ENCODE results near the gene EPHA1.
"Not testable (repeated sequence)": the region's sequence is repeated elsewhere in the genome, so short reads cannot be mapped to it uniquely, and the experiment has no call there.

Gene EPHA1

DNA sequence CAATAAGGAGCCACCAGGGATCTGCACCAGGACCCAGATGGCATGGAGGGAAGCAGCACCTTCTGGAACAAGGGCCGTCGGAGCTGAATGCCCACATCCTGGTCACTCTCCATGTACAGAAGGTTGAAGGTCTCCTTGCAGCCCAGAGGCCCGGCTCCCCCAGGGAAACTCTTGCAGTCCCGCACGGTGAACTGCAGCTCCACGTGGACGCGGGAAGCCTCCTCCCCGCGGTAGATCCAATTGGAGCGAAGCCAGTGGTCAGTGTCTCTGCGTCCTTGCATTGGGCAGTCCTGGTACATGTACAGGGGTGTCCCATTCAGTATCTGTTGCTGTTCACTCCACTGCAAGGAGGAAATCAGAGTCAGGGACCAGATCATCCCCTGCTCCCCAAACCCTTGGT lies 7.4 kb downstream of the EPHA1 start:
- no peak for DNase-seq

- no peak for DNase-seq
Observed at GRCh38 chr7:143399642-143400041, 9.0 kb downstream of the EPHA1 start.

DNA sequence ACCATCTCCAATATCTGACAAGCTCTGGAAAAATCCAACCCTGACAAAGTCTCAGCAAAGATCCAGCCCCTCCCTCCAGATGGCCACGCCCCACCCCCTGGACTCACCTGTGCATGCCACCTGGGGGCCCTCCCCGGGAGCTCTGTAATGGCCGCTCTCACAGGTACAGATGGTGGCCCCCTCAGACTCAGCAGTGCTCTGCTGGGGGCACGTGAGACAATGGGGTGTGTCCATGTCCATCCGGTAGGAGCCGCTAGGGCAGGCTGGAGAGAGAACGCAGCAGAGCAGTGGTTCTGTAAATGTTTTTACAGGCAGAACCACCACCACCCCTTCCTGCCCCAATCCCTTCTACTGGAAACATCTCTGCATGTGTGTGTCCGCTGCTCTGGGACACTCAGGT lies 9.5 kb downstream of the EPHA1 start:
- DNase-seq = no peak

- DNase-seq = no peak
Observed at GRCh38 chr7:143398616-143399015, 10.0 kb downstream of the EPHA1 start.

DNA sequence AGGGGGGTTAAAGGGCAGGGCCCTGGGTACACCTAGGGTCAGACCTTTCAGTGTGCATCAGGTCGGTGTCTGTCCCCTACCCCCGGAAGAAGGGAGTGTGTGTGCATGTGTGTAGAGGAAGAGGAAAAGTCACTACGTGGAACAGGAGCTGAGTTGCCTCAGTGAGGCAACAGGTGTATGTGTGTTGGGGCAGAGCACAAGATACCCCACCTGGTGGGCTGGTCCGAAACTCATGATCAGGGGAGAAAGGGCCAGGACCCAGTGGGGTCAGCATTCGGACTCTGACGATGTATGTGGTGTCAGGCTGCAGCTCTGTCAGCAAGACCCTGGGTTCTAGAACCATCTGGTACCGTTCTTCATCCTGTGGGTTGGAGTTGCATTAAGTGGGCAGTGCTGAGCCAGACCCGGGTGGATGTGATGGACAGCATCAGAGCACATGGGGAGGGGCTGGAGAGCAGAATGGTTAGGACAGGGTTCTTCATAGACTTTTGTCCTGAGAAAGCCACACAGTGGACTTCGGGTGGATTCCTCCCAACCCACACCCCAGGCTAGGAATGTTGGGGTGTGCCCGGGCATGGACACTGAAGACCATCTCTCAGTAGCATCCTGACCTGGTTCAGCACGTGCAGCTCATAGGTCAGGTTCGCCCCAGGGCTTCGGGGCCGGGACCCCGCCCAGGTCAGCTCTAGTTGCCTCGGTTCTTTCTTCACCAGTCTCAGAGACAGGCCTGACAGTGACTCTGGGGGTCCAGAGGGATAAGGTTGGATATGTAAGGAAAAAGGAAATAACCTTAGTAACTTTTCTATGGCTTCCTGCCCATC lies 10.7 kb downstream of the EPHA1 start:
- no peak for DNase-seq

DNA sequence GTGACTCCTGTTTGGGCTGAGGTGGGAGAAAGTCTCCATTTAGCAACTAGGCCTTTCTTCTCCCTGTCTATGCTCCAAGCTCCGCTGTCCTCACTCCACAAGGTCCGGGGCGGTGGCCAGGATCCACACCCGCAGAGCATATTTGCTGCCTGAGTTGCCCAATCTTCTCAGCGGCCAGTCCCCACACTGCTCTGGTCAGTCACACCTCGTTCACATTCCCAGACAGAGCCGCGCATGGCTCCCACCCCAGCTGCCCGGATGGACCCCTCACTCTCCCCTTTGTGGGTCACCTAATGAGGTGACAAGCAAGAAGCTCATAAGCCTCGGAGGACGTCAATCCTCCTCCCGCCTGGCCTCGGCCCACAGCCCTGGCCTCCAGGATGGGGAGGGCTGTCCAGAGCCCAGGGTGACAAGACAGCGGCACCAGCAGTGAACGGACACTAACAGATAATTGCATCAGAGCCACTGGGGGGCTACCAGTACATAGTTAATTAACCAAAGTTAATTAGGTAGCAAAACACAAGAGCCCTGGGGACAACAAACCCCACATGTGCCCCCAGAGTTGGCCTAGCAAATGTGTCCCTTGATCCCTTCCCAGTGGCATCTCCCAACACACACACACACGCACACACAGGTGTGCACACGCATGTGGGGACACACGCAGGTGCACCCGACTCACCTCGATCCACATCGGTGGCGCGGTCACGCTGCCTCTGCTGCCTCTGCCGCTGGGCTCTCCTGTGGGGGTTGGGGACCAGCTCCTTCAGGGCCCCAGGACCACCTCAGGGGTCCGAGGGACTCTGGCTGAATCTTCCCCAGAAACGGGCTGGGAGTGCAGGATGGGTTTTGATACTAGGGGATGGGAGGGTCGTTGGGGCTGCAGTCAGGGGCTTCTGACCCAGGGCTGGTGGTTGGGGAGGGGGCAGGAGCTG lies 11.8 kb downstream of the EPHA1 start:
- no peak for DNase-seq

DNA sequence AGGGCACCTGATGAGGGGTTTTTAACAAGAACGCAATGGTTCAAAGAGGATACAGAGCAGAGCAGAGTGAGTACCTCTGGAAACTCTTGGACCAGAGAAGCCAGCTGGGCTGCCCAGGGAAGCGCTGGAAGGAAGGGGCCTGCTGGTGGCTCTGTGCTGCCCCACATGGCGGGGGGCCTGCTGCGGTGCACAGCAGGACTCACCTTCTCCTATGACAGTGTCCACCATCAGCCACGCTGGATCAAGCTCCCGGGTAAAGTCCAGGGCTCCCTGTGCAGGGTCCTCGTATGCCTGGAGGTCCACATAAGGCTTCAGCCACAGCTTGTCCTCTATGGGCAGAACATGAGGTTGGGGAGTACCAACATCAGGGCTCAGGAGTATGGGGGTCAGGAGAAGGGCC lies 12.5 kb downstream of the EPHA1 start:
- DNase-seq = no peak

DNA sequence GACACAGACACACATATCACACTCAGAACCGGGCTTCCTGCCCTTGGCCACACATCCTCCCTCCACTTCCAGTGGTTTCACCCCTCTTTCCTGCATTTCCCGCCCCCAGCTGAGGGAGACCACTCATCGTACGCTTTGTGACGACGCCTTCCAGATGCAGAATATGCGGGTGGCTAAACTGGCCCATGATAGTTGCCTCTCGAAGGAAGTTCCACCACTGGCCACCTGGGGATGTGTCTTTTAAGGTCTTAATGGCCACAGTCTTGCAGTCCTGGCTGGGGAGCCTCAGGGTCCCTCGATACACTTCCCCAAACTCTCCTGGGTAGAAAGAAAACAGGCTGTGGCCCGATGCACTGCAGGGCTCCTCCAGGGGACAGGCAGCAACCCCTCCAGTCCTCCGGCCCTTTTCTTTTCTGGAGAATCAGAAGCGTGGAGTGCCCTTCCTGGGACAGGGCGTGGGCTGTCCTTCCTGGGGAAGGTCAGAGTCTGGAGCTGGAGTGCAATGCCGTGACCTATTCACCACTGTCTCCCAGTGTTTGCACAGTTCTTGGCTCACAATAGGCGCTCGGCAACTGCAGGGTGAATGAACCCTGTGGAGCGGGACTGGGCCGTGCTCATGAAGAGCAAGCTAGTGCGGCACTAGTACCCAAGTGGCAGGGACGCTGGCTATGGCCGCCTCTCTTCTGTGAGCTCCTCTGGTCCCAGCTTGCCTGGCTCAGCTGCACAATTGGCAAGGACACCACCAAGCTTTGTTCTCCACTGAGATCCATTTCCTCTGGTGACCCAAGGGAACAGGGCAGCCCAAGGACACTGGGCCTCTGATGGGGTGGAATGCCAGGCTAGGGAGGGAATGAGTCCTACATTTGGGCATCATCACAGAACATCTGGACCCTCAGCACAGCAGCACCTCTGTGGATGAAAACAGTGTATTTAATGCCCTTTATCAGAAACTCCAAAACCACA lies 13.2 kb downstream of the EPHA1 start:
- no peak for DNase-seq

GRCh38 chr7:143394777-143395176 lies 13.9 kb downstream of the EPHA1 start:
- DNase-seq = no peak

GRCh38 chr7:143394068-143394467 lies 14.6 kb downstream of the EPHA1 start:
- DNase-seq = no peak

GRCh38 chr7:143393267-143394041 lies 15.2 kb downstream of the EPHA1 start:
- DNase-seq = no peak

DNA sequence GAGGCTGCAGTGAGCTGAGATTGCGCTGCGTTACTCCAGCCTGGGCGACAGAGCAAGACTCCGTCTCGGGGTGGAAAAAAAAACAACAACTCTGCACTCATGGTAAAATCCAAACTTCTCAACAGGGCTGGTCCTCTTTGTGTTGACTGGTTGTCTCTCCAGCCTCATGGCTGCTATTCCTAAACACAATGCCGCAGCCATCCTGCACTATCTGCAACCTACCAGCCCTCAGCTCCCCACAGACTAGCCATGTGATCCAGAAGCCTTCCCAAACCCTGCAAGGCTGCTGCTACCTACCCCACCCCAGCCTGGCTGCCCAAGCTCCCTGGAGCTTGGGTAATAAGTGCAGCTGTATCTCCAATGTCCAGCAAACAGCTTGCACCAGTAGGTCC lies 15.8 kb downstream of the EPHA1 start:
- DNase-seq = no peak

GRCh38 chr7:143392427-143392826 lies 16.2 kb downstream of the EPHA1 start:
- not testable (repeated sequence) for DNase-seq

DNA sequence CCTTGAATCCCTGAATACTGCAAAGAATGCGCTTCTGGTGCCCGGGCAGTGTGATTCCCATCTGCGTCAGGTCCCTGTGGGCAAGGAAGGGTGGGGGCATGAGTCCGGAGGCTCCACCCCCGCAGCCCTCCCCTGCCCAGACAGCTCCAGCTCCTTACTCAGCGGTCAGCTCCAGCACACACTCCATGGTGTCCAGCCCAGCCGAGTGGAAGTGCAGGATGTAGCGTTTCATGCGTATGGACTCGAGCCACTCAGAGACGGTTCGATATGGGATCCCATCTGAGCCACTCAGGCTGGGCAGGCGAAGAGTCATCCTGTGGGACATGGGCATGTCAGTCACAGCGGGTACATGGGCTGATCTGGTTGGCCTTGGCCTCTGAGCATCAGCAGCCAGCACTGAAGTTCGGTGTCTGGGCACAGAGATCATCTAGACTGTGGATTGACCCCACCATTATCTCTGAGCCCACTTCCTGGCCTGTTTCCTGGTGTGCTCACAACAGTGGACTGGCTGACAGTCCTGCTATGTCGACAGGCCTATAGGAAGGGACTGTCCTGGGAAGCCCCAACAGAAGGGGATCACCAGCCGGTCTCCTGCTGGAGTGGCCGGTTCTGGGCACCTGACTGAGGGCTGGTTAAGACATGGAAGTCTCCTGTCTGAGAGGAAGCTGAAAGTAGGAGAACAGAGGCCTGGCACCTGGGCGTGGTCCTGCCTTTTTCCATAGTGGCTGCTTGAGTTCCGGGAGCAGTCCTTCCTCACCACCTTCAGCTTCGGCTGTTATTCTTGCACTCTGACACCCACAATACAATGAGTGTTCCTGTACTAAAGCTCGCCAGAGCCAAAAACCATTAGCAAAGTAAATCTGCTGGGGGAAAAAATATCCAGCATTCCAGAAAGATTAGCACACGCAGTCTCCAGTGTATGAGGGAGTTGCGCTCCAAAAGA lies 16.9 kb downstream of the EPHA1 start:
- no peak for DNase-seq

DNA sequence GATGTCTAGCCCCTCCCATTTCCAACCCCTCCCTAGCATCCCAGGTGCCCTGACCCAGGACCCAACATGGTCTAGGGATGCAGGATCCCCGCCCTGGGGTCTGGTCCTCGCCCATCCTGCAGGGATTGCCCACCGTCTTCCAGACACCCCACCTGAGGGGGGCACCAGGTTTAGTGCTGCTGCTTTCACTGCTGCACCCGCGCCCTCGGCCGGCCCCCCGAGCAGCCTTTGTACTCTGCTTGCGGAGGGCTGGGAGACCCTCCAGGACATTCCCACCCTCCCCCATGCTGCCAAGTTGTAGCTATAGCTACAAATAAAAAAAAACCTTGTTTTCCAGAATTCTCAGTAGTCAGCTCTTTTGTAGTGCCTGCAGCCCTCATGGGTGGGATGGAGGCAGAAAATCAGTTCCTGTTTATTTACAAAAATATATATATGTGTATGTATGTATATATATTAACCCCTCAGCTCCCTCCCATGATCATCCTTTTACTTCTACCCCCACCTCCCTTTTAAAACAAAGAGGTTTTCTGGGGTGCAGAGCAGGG lies 17.8 kb downstream of the EPHA1 start:
- DNase-seq = no peak

GRCh38 chr7:143390104-143390772 lies 18.4 kb downstream of the EPHA1 start:
- no peak for DNase-seq

DNA sequence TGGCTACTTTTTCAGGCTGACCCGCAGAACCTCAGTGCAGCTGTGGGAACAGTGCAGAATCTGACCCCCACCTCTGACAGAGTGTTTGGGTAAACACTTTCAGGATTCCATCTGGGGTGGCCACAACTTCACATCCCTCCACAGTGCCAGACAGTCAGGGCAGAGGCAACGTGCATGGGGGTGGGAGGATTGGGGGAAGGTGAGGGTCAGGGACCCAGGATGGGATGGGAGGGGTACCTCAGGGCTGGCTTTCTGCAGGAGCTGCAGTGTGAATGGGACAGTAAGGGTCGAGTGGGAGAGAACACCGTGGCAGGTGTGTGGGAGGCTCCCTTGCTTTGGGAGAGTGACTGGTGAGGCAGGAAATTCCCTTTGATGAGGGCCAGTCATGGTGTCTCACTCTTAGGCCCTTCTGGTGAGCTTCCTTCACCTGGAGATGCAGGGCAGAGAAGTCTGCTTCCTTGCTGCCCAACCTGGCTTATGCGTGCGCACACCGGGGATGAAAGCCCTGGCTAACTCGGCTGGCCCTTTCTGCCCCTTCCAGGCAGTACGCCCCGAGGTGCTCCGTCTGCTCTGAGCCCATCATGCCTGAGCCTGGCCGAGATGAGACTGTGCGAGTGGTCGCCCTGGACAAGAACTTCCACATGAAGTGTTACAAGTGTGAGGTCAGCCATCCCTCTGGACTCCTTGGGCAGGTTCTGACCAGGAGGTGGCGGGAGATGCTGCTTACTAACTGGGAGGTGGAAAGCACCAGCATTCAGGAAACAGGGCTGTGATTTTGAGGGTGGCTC lies 19.1 kb downstream of the EPHA1 start:
- DNase-seq = no peak

- DNase-seq = no peak
Observed at GRCh38 chr7:143388491-143389101, 20.1 kb downstream of the EPHA1 start.

DNA sequence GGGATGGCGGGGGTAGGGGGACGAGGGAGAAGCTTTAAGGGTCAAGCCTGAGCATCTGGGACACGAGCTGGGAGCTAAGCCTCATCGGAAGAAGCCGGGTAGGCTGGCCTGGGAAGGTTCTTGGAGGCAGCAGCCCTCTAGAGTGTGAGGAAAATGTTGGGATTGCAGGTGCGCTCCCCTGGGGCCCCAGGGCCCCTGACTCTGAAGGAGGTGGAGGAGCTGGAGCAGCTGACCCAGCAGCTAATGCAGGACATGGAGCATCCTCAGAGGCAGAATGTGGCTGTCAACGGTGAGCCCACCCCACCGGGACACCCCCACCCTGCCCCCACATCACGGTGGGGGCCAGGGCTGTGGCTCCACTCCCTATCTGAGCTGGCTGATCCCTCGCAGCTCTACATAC lies 20.6 kb downstream of the EPHA1 start:
- DNase-seq = no peak
